Tongue (tissue), 2 donors: ENCODE data around the gene CDH16. TPM values are rescaled to one million over a fixed set of nuclear protein-coding genes. Genes with fewer than 3 reads are reported as not detected.
"Not testable (repeated sequence)": the region's sequence is repeated elsewhere in the genome, so short reads cannot be mapped to it uniquely, and the experiment has no call there.

Experiments
- DNase-seq: peaks from one replicate; pipeline ENCODE4 v3.0.0-alpha.2; 2015
- total RNA-seq: library from RNA; depleted of rRNA; stranded (reverse); fragments of >200 nt; gene quantifications from one replicate; pipeline ENCODE4 v1.2.3, GENCODE V29; 2014

The CDH16 gene
- total RNA-seq, 1 donor from 2014 or later, result 0.31 TPM

GRCh38 chr16:66871363-66871762 is 47.3 kb downstream of the CDH16 start:
- DNase-seq, result not testable (repeated sequence)

- DNase-seq, result no peak
These were observed 49.3 kb downstream of the CDH16 start for GRCh38 chr16:66869424-66869823.

GRCh38 chr16:66863707-66864106 is 55.0 kb downstream of the CDH16 start:
- DNase-seq, result no peak

GRCh38 chr16:66862023-66862520 is 56.6 kb downstream of the CDH16 start:
- DNase-seq, result no peak

GRCh38 chr16:66859397-66860068 is 59.2 kb downstream of the CDH16 start:
- no peak for DNase-seq

GRCh38 chr16:66858740-66859396 is 59.8 kb downstream of the CDH16 start:
- DNase-seq, result peak; percentile 64

Other genes starting within 250 kb of the CDH16 start
- gene CMTM4, start 222.1 kb downstream of the CDH16 start, total RNA-seq, result 27.7 TPM
- 143 TPM for gene DYNC1LI2, start 167.3 kb downstream of the CDH16 start, total RNA-seq
- 0.41 TPM for gene TERB1, start 117.3 kb downstream of the CDH16 start, total RNA-seq
- 51.1 TPM for gene NAE1, start 87.9 kb downstream of the CDH16 start, total RNA-seq
- not detected for gene CA7, start 74.5 kb downstream of the CDH16 start, total RNA-seq
- 11.0 TPM for gene PDP2, start 38.4 kb downstream of the CDH16 start, total RNA-seq
- gene RRAD, start 6.7 kb upstream of the CDH16 start, total RNA-seq, result 23.3 TPM
- 101 TPM for gene CIAO2B, start 15.5 kb upstream of the CDH16 start, total RNA-seq
- gene CES2, start 16.6 kb upstream of the CDH16 start, total RNA-seq, result 23.9 TPM
- gene CES3, start 42.4 kb upstream of the CDH16 start, total RNA-seq, result 1.8 TPM
- 5.2 TPM for gene CES4A, start 69.7 kb upstream of the CDH16 start, total RNA-seq
- gene CBFB, start 110.3 kb upstream of the CDH16 start, total RNA-seq, result 52.6 TPM
- gene PHAF1, start 191.1 kb upstream of the CDH16 start, total RNA-seq, result 16.3 TPM
- 25.2 TPM for gene B3GNT9, start 232.1 kb upstream of the CDH16 start, total RNA-seq
- 7.7 TPM for gene TRADD, start 241.0 kb upstream of the CDH16 start, total RNA-seq
- gene FBXL8, start 241.1 kb upstream of the CDH16 start, total RNA-seq, result 1.6 TPM
- 3.8 TPM for gene HSF4, start 245.9 kb upstream of the CDH16 start, total RNA-seq